Amygdala (tissue), 56 donors: Measurements from ENCODE around the gene SCN4B.
A peak's percentile ranks its signal among the peaks of the same experiment; 100 is the strongest.

Experiments used
- DNase-seq, 56 donors: peaks; one replicate each; lab custom pipeline; 2025; lab: John Stamatoyannopoulos, UW

SCN4B gene

DNA sequence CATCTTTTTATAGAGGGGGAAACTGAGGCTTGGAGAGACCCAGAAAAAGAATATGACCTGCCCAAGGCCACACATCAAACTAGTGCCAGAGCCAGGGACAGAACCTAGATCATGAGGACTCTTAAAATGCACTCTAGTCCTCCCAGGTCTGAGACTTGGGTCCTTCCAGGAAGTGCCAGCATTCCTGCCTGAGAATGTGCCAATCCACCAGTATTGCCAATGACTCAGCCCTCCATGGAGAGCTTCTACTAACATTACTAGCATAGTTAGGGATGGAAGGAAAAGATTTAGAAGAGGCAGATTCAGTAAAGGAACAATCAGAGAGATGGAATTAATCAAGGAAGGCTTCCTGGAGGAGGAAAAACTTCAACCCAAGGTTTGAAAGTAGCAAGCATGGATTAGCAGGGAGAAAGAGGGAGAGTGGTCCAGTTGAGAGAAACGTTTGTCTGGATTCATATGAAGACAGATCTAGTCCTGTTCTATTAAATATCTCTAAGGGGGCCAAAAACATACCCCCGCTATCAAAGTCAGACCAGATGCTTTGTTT, 45.8 kb downstream of the SCN4B start:
- no peak for DNase-seq

DNA sequence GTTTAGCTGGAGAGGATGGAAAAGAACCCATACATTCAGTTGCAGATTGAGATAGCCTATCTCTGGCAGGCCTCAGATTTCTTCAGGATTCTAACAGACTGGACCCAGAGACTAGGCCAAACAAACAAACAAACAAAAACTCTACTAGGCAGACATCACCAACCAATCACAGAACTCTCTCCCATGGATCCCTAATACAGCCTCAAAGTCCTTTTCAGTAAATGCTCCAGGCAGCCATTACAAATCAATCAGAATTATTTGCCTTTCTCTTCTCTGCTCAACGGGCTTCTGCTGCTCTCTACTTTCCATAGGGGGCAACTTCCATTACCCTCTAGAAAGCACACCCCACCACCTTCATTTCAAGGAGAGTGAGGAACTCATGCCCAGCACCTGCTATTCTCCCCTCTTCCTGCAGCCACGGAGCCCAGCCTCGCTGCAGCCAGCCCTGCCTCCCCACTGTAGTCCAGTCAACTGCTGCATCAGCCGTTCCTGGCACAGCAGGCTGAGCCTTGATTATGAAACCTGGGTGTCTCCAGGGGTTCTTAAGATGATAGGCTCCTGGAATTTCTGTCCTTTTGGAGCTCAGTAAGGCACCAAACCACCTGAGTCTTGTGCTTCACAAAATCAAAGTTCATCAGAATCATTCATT, 46.8 kb downstream of the SCN4B start:
- DNase-seq = no peak

DNA sequence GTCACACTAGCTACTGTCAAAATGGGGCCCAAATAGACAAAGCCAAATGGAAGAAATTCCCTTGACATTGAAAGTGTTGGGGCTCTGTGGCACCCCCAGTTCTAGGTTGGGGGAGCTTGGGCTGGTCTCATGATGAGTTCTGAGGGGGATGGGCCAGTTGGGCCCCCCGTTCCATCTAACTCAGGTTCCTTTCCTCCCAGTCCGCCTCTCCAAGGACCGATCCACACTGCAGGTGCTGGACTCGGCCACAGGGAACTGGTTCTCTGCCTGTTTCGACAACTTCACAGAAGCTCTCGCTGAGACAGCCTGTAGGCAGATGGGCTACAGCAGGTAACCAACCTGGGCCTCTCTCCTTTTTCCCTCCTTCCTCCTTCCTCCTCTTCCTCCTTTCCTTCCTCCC, 48.1 kb downstream of the SCN4B start:
- no peak for DNase-seq

DNA sequence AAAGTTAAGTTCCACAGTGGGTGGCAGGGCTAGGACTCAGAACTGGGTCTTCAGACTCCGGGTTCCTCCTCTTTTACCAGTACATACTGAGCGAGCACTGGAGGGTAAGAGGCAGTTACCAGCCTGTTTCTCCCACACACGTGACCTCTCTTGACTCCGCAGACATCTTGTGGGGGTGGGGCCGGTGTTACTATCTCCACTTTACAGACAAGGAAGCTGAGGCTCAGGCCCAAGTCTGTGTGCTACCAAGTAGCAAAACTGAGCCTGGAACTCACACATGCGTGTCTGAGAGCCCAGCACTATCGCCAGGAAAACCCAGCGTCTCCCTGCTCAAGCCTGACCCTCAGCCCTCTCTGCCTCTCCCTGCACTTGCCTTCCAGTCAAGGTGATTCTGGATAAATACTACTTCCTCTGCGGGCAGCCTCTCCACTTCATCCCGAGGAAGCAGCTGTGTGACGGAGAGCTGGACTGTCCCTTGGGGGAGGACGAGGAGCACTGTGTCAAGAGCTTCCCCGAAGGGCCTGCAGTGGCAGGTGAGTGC, 49.8 kb downstream of the SCN4B start:
- no peak for DNase-seq

DNA sequence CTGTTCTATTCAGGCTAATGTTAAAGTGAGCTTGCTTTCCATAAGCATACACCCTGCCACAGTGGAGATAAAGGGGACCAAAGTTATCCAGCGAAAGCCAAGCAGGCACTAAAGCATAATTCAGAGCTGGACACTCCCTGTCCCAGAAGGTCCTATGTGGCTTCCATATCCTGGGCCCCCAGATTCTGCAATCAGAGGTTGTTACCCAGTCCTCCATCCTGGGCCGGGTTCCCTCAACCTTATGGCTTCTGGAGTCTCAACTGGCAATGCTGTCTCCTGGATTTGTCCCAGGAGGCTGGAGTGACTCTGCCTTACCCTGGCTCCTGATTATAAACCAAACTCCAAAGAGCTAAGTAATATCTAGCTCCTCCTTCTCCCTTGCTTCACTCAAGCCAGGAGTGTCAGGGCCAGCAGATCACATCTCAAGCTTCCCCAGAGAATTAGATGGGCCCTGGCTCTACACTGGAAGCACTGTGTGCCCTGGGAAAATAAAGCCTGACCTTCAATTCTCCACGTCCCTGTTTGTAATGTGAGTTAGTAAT, 51.9 kb downstream of the SCN4B start:
- no peak for DNase-seq

DNA sequence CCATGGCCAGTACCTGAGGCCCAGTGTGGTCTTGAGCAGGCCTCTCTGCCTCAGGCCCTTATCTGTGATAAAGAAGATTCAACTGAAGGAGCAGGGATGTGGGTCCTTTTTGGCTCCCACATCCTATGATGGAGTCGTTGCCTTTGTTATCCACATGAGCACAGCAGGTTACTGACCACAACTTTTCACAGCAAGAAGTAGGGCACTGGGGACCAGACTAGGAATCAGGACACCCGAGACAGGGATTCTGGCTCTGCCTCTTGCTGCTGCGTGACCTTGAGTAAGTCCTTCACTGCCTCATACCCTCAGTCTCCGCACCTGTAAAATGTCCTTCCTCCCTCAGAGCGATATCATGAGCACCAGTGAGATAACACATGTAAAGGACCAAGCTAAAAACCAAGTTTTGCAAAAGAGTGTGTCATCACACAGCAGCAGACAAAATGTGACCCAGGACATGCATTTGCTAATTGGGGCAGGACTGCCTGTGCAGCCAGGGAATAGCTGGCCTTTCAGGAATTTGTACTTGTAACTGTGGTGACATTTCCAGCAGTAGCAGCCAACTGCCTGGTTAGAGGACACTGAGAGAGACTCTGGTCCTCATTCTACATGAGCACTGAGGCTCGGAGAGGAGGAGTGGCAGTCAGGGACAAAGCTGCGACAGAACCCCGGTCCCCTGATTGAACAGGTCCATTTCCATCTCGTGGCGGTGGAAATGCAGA, 52.6 kb downstream of the SCN4B start:
- DNase-seq = no peak

DNA sequence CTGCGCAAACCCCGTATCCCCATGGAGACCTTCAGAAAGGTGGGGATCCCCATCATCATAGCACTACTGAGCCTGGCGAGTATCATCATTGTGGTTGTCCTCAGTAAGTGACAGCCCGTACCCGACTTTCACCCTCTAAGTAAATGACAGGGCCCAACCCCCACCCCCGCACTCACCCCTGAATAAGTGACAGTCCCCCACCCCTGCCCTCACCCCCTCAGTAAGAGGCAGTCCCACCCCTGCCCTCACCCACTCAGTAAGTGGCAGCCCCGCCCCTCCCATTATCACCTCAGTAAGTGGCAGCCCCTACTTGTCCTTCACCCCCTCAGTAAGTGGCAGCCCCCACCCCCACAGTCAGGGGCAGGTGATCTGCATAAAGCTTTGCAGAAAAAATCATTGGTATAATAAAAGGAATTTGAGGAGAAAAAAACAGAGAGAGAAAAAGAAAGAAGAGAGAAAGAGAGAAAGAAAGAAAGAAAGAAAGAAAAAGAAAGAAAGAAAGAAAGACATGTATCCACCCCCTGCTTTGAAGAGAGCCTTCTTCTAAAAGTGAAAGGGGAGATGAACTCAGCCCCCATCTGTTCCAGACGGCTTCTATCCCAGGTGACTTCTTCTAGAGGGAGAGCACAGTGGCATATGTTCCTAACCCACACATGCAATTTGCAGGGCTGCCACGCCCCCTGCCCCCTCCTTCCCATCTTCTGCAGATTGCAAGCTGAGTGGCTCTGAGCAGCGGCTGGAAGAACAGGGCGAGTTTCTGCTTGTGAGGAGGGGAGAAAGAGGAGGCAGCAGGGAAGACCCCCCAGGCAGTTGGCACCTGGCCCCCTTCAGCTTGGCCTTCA, 53.4 kb downstream of the SCN4B start:
- DNase-seq = peak in 8 of 56 donors; percentile 9 to 30 (median 16)

DNA sequence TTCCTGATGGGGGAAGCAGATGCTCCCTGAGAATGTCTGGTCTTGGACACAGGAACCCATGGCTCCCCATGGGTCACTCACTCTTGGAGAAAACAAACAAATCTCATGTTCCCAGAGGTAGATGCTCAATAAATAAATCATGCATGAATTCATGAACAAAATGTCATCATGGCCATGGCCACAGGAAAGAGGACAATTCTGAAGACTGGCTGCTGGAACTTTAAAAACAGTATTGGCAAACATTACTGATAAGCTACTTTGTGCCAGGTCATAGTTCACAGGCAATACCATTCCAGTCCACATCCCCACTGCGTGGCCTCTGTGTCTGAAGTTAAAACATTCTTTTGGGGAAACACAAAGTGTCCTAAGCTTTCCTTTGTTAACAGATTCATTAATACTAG, 56.7 kb downstream of the SCN4B start:
- no peak for DNase-seq

DNA sequence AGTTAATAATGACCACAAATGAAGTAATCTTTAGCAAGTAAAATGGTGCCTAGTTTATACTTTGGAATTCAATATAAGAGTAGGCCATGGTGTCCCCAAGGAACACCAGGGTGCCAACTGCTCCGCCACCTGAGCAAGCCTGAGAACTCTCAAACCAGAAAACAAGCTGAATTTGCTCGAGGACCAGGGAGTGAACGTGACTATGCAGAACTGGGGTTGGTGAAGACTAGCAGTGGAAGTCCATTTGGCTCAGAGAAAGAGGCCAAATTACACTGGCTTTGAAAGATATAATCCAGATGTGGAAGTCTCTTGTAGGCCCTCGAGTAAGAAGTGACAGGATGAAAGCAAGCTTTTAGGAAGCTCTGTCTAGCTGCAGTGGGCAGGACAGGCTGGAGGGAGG, 57.1 kb downstream of the SCN4B start:
- DNase-seq = no peak

DNA sequence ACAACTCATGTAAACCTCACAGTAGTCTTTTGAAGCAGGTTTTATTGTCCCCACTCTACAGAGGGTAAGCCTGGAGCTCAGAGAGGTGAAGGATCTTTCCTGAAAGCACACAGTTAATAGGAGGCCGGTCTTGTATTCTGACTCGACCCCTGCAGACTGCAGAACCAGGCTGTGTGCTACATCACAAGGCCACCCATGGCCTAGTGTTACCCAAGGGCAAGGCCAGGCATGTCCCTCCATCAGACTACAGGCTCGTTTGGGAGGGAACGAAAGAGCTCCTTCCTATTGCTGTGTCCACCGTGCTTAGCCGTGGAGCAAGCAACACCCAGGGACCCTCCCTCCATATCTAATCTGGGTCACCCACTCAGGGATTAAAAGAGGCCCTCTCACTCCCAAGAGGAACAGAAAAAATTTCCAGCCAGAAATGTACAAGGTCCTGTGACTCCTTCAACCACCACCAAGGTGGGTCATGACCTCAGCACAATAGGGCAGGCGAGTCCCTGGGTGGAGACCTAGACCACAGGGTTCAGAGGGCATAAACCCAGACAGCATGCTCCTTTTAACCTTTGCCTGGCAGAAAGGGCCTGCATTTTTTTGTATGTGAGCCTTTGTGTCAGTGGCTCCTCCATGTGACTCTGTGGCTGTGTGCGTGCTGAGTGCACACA, 59.6 kb downstream of the SCN4B start:
- DNase-seq = no peak

DNA sequence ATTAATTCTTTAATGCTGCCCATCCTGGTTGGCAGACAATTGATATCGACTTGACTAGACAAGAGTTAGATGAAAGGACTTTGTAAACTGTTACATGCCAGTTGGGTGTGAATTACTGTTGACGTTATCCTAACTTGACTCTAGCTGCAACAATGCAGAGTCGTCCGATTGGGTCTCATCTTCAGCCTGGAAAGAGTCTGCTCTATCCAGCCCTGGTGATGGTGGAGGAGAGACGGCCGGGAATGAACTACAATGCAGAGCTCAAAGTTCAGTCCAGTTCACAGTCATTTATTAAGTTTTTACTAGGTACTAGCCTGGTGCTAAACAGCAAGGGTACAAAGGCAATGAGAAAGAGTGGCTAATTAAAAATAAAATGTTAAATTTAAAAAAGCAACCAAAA, 60.9 kb downstream of the SCN4B start:
- DNase-seq = no peak

DNA sequence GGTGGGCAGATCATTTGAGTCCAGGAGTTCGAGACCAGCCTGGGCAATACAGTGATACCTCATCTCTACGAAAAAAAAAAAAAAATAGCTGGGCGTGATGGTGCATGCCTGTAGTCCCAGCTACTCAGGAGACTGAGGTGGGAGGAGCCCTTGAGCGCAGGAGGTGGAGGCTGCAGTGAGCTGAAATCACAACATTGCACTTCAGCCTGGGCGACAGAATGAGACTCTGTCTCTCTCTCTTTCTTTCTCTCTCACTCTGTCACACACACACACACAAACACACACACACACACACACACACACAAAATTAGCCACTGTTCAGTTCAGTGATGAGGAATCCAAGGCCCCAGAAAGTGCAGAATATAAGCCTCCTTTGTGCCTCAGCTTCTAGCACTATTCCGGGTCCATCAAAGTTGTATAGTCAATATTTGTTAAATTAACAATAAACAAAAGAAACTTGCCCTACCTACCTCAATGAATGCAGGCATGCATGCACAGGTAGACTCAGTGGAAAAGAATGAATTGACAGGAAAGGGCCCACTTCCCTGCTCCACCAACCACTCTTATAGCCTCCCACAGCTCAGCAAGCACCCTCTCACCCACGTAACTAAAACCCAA, 62.0 kb downstream of the SCN4B start:
- no peak for DNase-seq

DNA sequence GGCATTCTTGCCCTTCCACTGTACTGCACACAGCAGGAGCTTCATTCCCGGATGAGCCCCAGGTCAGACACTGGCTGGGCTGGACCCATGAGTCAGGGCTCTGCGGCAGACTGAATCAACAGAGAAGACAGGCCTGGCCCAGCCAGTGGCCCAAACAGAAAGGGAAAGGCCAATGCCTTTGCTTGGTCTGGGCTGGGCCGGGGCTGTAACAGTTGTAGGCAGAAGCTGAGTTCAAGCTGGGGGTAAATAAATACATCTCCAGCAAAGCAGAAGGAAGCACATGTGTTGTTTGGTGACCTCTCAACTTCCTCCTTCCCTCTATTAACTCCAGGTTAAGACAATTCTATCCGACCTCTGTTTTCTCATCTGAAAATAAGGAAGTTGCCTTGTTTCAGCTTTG, 64.1 kb downstream of the SCN4B start:
- peak in 3 of 56 donors; percentile 4 to 35 (median 16) for DNase-seq

DNA sequence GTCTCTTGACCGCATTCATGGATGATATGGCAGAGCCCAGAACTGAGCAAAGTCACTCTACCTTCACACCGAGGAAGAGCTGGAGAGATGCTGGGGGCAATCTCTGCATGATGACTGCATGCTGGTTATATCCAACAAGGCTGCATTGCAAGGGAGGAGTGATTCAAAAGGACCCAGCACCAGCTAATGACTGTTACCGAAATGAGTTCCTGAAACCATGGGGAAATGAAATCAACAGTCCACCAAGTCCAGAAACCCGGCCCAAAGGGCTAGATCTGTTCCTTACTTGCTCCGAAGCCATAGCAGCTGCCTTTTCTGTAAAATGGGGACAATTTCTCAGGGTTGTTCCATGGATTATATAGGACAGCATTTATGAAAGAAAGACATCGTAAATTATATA, 64.7 kb downstream of the SCN4B start:
- no peak for DNase-seq

DNA sequence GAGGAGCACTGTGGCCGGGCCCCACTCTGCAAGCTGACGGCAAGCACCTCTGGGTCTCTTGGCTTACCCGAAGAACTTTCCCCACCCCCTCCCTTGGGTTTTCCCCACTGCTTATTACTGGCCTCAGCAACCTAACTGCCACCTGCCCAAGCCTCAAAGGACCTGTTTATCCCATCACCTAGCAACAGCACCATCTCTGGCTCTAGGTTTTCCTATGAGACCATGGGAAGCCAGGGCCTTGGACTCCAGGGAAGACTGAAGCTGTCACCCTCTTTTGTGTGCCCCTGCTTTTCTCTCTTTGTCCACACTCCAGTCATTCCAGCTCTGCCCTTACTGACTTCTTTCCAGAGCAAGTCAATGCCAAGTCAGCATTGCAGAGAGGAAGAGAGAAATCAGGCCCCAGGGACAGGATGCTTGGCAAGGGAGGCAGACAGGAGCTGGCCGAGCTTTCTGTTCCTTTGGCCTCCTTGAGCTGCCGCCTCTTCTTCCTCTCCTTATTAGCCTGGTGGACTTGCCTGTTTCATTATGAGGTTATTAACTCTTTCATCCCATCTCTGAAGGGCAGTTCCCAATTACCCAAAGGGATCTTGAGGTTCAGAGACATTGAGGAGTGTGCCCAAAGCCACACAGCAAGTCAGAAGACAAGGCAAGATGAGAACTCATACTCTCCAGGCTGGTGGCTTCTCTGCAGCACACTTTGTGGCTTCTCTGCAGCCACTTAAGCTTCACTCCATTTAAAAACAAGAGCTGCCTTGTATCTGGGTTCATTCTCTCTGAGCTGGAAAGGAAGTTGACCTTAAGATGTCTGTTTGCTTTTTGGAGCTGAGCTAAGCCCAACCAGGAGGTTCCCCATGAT, 65.5 kb downstream of the SCN4B start, which contains the start of gene SMIM35:
Gene SMIM35 (minus strand): TSS at position 51 of the 856 bp plus-strand sequence. CDS start 206 bp downstream, outside the sequence.
- DNase-seq = peak in 2 of 56 donors; percentile 10 to 19

DNA sequence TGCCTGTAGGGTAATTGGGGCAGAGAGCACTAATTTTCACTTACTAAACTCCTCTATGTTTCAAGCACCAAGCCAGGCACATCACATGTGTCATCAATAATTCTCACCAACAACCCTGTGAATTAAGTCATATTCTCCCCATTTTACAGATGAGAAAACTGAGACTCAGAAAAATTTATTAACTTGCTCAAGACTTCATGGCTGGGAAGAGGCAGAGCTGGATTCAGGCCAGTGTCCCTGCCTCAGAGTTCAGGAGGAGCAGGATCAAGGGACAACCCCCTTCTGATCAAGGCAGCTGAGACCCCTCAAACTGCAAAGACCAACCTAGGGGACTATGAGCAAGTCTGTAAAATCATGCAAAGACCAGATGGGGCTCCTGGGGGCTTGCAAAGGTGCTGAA, 68.0 kb downstream of the SCN4B start:
- no peak for DNase-seq

DNA sequence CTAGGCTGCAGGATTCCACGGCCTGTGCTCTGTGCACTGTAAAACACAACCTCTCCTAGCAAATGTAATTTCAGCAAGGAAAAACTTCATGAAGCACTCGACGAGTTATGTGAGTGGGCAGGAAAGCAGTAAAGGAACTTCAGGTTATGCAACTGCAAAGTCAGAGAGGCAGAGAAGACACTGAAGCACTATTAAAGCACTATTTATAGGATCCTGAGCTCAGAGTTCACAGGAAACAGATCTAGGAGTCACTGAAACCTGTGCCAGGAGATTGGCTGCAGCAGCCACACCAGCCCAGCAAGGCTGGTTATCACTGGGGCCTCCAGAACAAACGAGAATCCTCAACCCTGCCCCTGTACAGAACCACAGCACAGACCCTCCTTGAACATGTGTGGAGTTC, 68.4 kb downstream of the SCN4B start:
- peak in 1 of 56 donors; percentile 14 for DNase-seq
